ENCODE data around the gene MEGF9.

DNA sequence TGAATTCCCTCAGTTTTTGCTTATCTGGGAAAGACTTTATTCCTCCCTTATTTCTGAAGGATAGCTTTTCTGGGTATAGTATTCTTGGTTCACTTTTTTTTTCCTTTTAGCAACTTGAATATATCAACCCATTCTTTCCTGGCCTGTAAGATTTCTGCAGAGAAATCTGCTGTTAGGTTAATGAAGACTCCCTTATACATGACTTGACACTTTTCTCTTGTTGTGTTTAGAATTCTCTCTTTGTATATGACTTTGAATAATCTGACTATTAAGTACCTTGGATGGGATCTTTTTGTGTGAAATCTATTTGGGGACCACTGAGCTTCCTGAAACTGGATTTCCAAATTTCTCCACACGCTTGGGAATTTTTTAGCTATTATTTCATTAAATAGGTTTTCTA, 79.3 kb downstream of the MEGF9 start:
- no peak for TF ChIP-seq POLR2A (IDR thresholded peaks at IDR 0.05; ENCODE audit: low read depth, low read length)
- no peak for TF ChIP-seq POLR2AphosphoS5 (IDR thresholded peaks at IDR 0.05; ENCODE audit: low read depth, low read length)
- no peak for TF ChIP-seq TAF1 (IDR thresholded peaks at IDR 0.05; ENCODE audit: low read depth, low read length)
- TF ChIP-seq SPI1 (IDR thresholded peaks at IDR 0.05; ENCODE audit: low read depth, low read length) = no peak
- no peak for TF ChIP-seq PAX5 (IDR thresholded peaks at IDR 0.05; ENCODE audit: insufficient read depth, low read length, severe bottlenecking)

All from GM12891 (cell line).